K562 (cell line): Measurements from ENCODE around the gene HS6ST1. TPM values are rescaled to one million over a fixed set of nuclear protein-coding genes. Genes with fewer than 3 reads are reported as not detected.

Experiments
- ATAC-seq: fragments of 200-7000 bp; cut with Tn5 transposase; 3 replicates; pipeline ENCODE4 v1.9.1; 2020; ENCODE audit warnings: moderate library complexity
- BruUV-seq: library from RNA; stranded (reverse); fragments of 400-500 nt; replicated peaks from 2 replicates; lab custom pipeline; 2021; lab: Mats Ljungman, UMichigan
- CTCF ChIA-PET: fragments of 300-600 bp; formaldehyde crosslinking; extraction: SDS; loops from one replicate; lab custom pipeline; 2021; ENCODE audit warnings: low intra/inter-chr PET ratio; lab: Yijun Ruan, JAX
- POLR2A ChIA-PET: fragments of 300-600, 350-650 bp; sonication (Branson Sonifier 250); formaldehyde crosslinking; extraction: SDS; loops from one replicate; lab custom pipeline; 2021; ENCODE audit warnings: antibody characterized with exemption, inconsistent platforms; lab: Yijun Ruan, JAX
- DNase-seq, 4 experiments: peaks; one replicate each; pipeline versions ENCODE4 v3.0.0 to v3.0.0-alpha.2; 2011 to 2018; ENCODE audit warnings: low spot score in 3 of 4, mixed read lengths in 3 of 4; ENCODE audit errors: extremely low read depth in 1 of 4
- FAIRE-seq: peaks from 2 replicates; lab custom pipeline; 2011; peaks lifted over from hg19 to GRCh38; lab: Jason Lieb, UNC
- H2AFZ ChIP-seq: 2 replicates; pipeline ENCODE4 v1.6.0; 2011; ENCODE audit warnings: low read depth, low read length, control low read depth, inconsistent platforms
- H3K27ac ChIP-seq: fragments of 200-600 bp; 3 replicates; pipeline ENCODE4 v1.8.0; 2011; ENCODE audit warnings: low read depth, mild to moderate bottlenecking, control low read depth, inconsistent platforms, low read length, moderate library complexity, mixed read lengths; ENCODE audit errors: extremely low read depth
- H3K27me3 ChIP-seq, 2 experiments: fragments of 300-600 bp in 1 of 2; 2 replicates in 1 of 2; 3 replicates in 1 of 2; pipeline versions ENCODE4 v1.6.0 to v1.8.0; 2011; ENCODE audit warnings: inconsistent platforms in 2 of 2, low read length in 2 of 2, mild to moderate bottlenecking in 1 of 2, mixed read lengths in 1 of 2, moderate library complexity in 1 of 2; ENCODE audit not compliant: control insufficient read depth in 2 of 2, insufficient read depth in 2 of 2
- H3K36me3 ChIP-seq: fragments of 300-600 bp; 3 replicates; pipeline ENCODE4 v1.8.0; 2011; ENCODE audit warnings: mild to moderate bottlenecking, low read length, inconsistent platforms; ENCODE audit not compliant: control insufficient read depth, insufficient read depth
- H3K4me1 ChIP-seq, 2 experiments: fragments of 200-600 bp in 1 of 2; replicated peaks in 1 of 2; 2 replicates in 1 of 2; 3 replicates in 1 of 2; pipeline versions ENCODE4 v1.5.1 to v1.8.0; 2011; ENCODE audit warnings: inconsistent platforms in 2 of 2, low read length in 2 of 2, mild to moderate bottlenecking in 1 of 2, mixed read lengths in 1 of 2, moderate library complexity in 1 of 2; ENCODE audit not compliant: control insufficient read depth in 2 of 2, insufficient read depth in 2 of 2
- H3K4me2 ChIP-seq: 2 replicates; pipeline ENCODE4 v1.6.1; 2011; ENCODE audit warnings: low read length, control low read depth, inconsistent platforms, mixed read lengths; ENCODE audit not compliant: insufficient read depth
- H3K4me3 ChIP-seq: fragments of 200-600 bp; sonication (generic), shearing (Covaris generic); 2 replicates; pipeline ENCODE4 v1.5.1; 2016; ENCODE audit warnings: control low read depth, inconsistent platforms
- H3K79me2 ChIP-seq: fragments of 200-600 bp; 3 replicates; pipeline ENCODE4 v1.8.0; 2011; ENCODE audit warnings: low read length, inconsistent platforms; ENCODE audit not compliant: control insufficient read depth, insufficient read depth
- H3K9ac ChIP-seq, 2 experiments: 2 replicates each; pipeline versions ENCODE4 v1.6.0 to v1.6.1; 2011; ENCODE audit warnings: low read depth in 2 of 2, low read length in 2 of 2, control low read depth in 1 of 2, inconsistent platforms in 1 of 2, mild to moderate bottlenecking in 1 of 2, mixed read lengths in 1 of 2; ENCODE audit not compliant: insufficient read depth in 1 of 2
- H3K9me1 ChIP-seq: one replicate; pipeline ENCODE4 v1.6.0; 2011; ENCODE audit warnings: inconsistent platforms, mild to moderate bottlenecking, low read length, moderate library complexity; ENCODE audit not compliant: control insufficient read depth, insufficient read depth
- H3K9me3 ChIP-seq: replicated peaks from 2 replicates; pipeline ENCODE4 v1.5.1; 2011; ENCODE audit warnings: low read depth, low read length, inconsistent platforms; ENCODE audit not compliant: control insufficient read depth, insufficient read depth
- H4K20me1 ChIP-seq: replicated peaks from 2 replicates; pipeline ENCODE4 v1.6.1; 2011; ENCODE audit warnings: low read length, inconsistent platforms, mixed read lengths; ENCODE audit not compliant: control insufficient read depth, insufficient read depth
- CCNT2 ChIP-seq: IDR thresholded peaks from 2 replicates; pipeline ENCODE4 v1.6.1; 2011; ENCODE audit warnings: borderline replicate concordance, low read depth, mild to moderate bottlenecking, moderate library complexity, mixed read lengths, low read length; ENCODE audit not compliant: insufficient read length; ENCODE audit errors: extremely low read depth
- JUN ChIP-seq, 2 experiments: sonication (generic) in 1 of 2; formaldehyde crosslinking in 1 of 2; IDR thresholded peaks; 2 replicates each; pipeline versions ENCODE4 v1.6.1 to v1.8.0; 2012 to 2022; ENCODE audit warnings: borderline replicate concordance in 2 of 2, mild to moderate bottlenecking in 2 of 2, improper control_type of control experiment in 1 of 2, low read depth in 1 of 2, low read length in 1 of 2, missing genetic modification reagents in 1 of 2
- MGA ChIP-seq: fragments of 450-650 bp; IDR thresholded peaks from 2 replicates; pipeline ENCODE4 v1.6.1; 2016; ENCODE audit warnings: mild to moderate bottlenecking, moderate library complexity
- PHF20 ChIP-seq: fragments of 450-650 bp; IDR thresholded peaks from 2 replicates; pipeline ENCODE4 v1.6.1; 2018; ENCODE audit not compliant: partially characterized antibody
- ZBTB2 ChIP-seq: fragments of 450-650 bp; IDR thresholded peaks from 2 replicates; pipeline ENCODE4 v1.6.1; 2016; ENCODE audit warnings: antibody characterized with exemption
- ZEB2 ChIP-seq: fragments of 450-650 bp; IDR thresholded peaks from 2 replicates; pipeline ENCODE4 v1.6.1; 2016
- ZNF696 ChIP-seq: fragments of 250-450 bp; sonication (Bioruptor Pico); conservative IDR thresholded peaks from 2 replicates; pipeline ENCODE4 v1.4.0; 2020; ENCODE audit warnings: mild to moderate bottlenecking, moderate library complexity
- WGBS: fragments of 100-300 bp; shearing (Covaris generic); methylation state at CpG from one replicate; pipeline ENCODE4 v1.1.6; 2016; ENCODE audit warnings: low coverage, mixed read lengths; ENCODE audit not compliant: insufficient coverage; ENCODE audit errors: missing lambda C conversion rate; 5-methylcytosine and 5-hydroxymethylcytosine counted together
- in situ Hi-C: fragments of 300-500 bp; cut with MboI; formaldehyde crosslinking; loops from 4 replicates; pipeline ENCODE4 v1.15.0; 2018; ENCODE audit warnings: inconsistent platforms, mixed read lengths
- intact Hi-C: fragments of 100-400 bp; cut with micrococcal nuclease; formaldehyde crosslinking; loops from 2 replicates; pipeline ENCODE4 v1.14.2; 2022
- polyA plus RNA-seq, 8 experiments: library from polyadenylated mRNA; depleted of rRNA in 4 of 8; stranded (reverse) in 5 of 8; unstranded in 3 of 8; fragments of >200 nt; fragmentation: Nextera tagmentation in 2 of 8; fragmentation: Illumina TruSeq in 1 of 8; extraction: Ambion mirVana in 2 of 8; extraction: Trizol in 1 of 8; gene quantifications; 2 replicates each; pipeline versions ENCODE4 v1.2.1 to v1.2.3, GENCODE V29; 2011 to 2014; ENCODE audit warnings: inconsistent platforms in 1 of 8, missing spikeins in 1 of 8
- total RNA-seq, 7 experiments: library from RNA; depleted of rRNA in 6 of 7; stranded (reverse); fragments of >200 nt in 6 of 7; fragmentation: Illumina TruSeq in 2 of 7; extraction: Trizol in 2 of 7; gene quantifications; 2 replicates each; pipeline versions ENCODE4 v1.2.1 to v1.2.3, GENCODE V29; 2011 to 2021; ENCODE audit warnings: low replicate concordance in 1 of 7

Gene HS6ST1
- total and polyA plus RNA-seq, 9 of the 15 experiments (the other 6 are each of a cell fraction or from before 2014, with no cell fraction given) = 0.06 to 7.4 (median 3.8) TPM

GRCh38 chr2:128324008-128324896 is 5.6 kb upstream of the HS6ST1 start:
- no peak overlapping the region for H3K4me2 ChIP-seq
- H3K79me2 ChIP-seq = no peaks in the 10 kb centered on the region
- no peak overlapping the region for H3K27ac ChIP-seq
- peaks cover 0 to 28% of the 10 kb centered on the region in 2 experiments; a peak in 3 of 5 replicates for H3K27me3 ChIP-seq
- H3K4me3 ChIP-seq = no peak overlapping the region
- CTCF ChIA-PET = no interaction called here
- POLR2A ChIA-PET = interaction anchor here (0.8 kb wide), 1 partner anchor 68 kb away, joined by 4 read pairs; no protein-coding TSS in a partner anchor
- DNase-seq = no peak
- no peak overlapping the region for H3K9ac ChIP-seq
- ATAC-seq = no peak
- no TSS peak for BruUV-seq
- in situ Hi-C loops (no loop called here), intact Hi-C loops (loop anchor here (10.0 kb wide), 1 partner anchor 161 kb away; no protein-coding TSS in a partner anchor)
- no peaks in the 10 kb centered on the region for H3K9me1 ChIP-seq
- H2AFZ ChIP-seq = no peak overlapping the region
- no peaks in the 10 kb centered on the region for H3K9me3 ChIP-seq
- H3K36me3 ChIP-seq = no peaks in the 10 kb centered on the region
- 0 out of 2 replicates have a peak, but pooled peaks cover 2% of the 10 kb centered on the region for H4K20me1 ChIP-seq
- WGBS = 19% methylated on average over 11 of the region's 11 CpGs
- FAIRE-seq = no peak
- H3K4me1 ChIP-seq = peaks cover under 1 to 48% of the 10 kb centered on the region in 2 experiments; a peak in 3 of 5 replicates
- TF ChIP-seq ZNF696 (CRISPR knock-in tag) (no peak), ZEB2 (no peak), CCNT2 (no peak), PHF20 (no peak), ZBTB2 (no peak), MGA (no peak), JUN (IDR thresholded peaks at IDR 0.05; ENCODE audit: borderline replicate concordance, low read depth, low read length) (no peak), JUN (CRISPR knock-in tag; IDR thresholded peaks at IDR 0.05; ENCODE audit: borderline replicate concordance) (no peak)
